DND-41 (cell line): ENCODE data around the gene TOR3A.

Source experiments
- ATAC-seq: fragments of 200-7000 bp; cut with Tn5 transposase; 3 replicates; pipeline ENCODE4 v1.9.1; 2021; ENCODE audit warnings: low read depth; ENCODE audit not compliant: insufficient read depth
- DNase-seq: peaks from one replicate; pipeline ENCODE4 v3.0.0-alpha.2; 2020
- H2AFZ ChIP-seq: 2 replicates; pipeline ENCODE4 v1.6.0; 2012; ENCODE audit warnings: low read depth, low read length
- H3K27ac ChIP-seq: 2 replicates; pipeline ENCODE4 v1.5.1; 2012; ENCODE audit warnings: low read length, inconsistent platforms
- H3K27me3 ChIP-seq: fragments of 200-600 bp; sonication (generic); 2 replicates; pipeline ENCODE4 v1.6.0; 2012; ENCODE audit warnings: low read length, mild to moderate bottlenecking, inconsistent platforms; ENCODE audit not compliant: insufficient read depth, poor library complexity
- H3K36me3 ChIP-seq: 2 replicates; pipeline ENCODE4 v1.5.1; 2012; ENCODE audit warnings: low read length, inconsistent platforms; ENCODE audit not compliant: insufficient read depth
- H3K4me1 ChIP-seq: 2 replicates; pipeline ENCODE4 v1.5.1; 2012; ENCODE audit warnings: mild to moderate bottlenecking, low read length; ENCODE audit not compliant: insufficient read depth
- H3K4me2 ChIP-seq: 2 replicates; pipeline ENCODE4 v1.6.0; 2012; ENCODE audit warnings: mild to moderate bottlenecking, moderate library complexity, low read length, inconsistent platforms; ENCODE audit not compliant: insufficient read depth
- H3K4me3 ChIP-seq, 2 experiments: fragments of 200-600 bp in 1 of 2; shearing (Covaris generic) in 1 of 2; 2 replicates each; pipeline ENCODE4 v1.5.1; 2012 to 2016; ENCODE audit warnings: inconsistent platforms in 2 of 2, low read length in 2 of 2, mild to moderate bottlenecking in 2 of 2, low read depth in 1 of 2, moderate library complexity in 1 of 2
- H3K79me2 ChIP-seq: 2 replicates; pipeline ENCODE4 v1.6.0; 2012; ENCODE audit warnings: low read length, inconsistent platforms; ENCODE audit not compliant: insufficient read depth
- H3K9ac ChIP-seq: 2 replicates; pipeline ENCODE4 v1.6.0; 2012; ENCODE audit warnings: low read depth, mild to moderate bottlenecking, inconsistent platforms, low read length, moderate library complexity
- H3K9me3 ChIP-seq: 2 replicates; pipeline ENCODE4 v1.5.1; 2012; ENCODE audit warnings: low read length, moderate library complexity, mild to moderate bottlenecking, inconsistent platforms; ENCODE audit not compliant: insufficient read depth, severe bottlenecking
- H4K20me1 ChIP-seq: 2 replicates; pipeline ENCODE4 v1.6.0; 2012; ENCODE audit warnings: low read length; ENCODE audit not compliant: insufficient read depth
- EZH2 ChIP-seq: IDR thresholded peaks from 3 replicates; pipeline ENCODE4 v1.6.1; 2012; ENCODE audit warnings: borderline replicate concordance, low read depth, mild to moderate bottlenecking, moderate library complexity, low read length, inconsistent platforms; ENCODE audit not compliant: severe bottlenecking
- TF ChIP-seq, protein P1 (sequence below): IDR thresholded peaks from 2 replicates; pipeline ENCODE4 v1.5.1; 2012; ENCODE audit warnings: borderline replicate concordance, low read length, moderate library complexity, mild to moderate bottlenecking; ENCODE audit not compliant: poor library complexity, severe bottlenecking; ENCODE audit errors: extremely low read depth

Gene TOR3A

DNA sequence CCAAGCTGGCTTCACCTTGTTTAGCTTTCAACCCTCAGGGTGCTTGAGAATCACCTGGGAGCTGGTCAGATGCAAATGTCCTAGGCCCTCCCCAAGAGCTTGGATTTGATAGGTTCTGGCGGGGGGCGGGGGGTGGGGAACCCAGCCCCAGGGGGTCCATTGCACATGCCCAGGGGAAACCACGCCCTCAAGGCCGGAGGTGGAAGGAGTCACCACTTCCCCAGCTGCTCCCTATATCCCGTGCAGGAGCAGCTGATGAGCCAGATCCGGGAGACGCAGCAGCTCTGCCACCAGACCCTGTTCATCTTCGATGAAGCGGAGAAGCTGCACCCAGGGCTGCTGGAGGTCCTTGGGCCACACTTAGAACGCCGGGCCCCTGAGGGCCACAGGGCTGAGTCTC is 5.8 kb downstream of the TOR3A start:
- Histone ChIP-seq H3K27ac (no peak overlapping the region), H3K79me2 (peaks cover 47% of the 10 kb centered on the region), H3K4me1 (peaks cover 29% of the 10 kb centered on the region), H4K20me1 (peaks cover 36% of the 10 kb centered on the region), H3K36me3 (peaks cover 82% of the 10 kb centered on the region), H3K9me3 (no peaks in the 10 kb centered on the region), H3K4me3 (no peak overlapping the region), H3K27me3 (no peaks in the 10 kb centered on the region), H2AFZ (no peak overlapping the region), H3K4me2 (no peak overlapping the region), H3K9ac (no peak overlapping the region)
- no peak for DNase-seq
- TF ChIP-seq EZH2 = no peak
- TF ChIP-seq, protein P1, sequence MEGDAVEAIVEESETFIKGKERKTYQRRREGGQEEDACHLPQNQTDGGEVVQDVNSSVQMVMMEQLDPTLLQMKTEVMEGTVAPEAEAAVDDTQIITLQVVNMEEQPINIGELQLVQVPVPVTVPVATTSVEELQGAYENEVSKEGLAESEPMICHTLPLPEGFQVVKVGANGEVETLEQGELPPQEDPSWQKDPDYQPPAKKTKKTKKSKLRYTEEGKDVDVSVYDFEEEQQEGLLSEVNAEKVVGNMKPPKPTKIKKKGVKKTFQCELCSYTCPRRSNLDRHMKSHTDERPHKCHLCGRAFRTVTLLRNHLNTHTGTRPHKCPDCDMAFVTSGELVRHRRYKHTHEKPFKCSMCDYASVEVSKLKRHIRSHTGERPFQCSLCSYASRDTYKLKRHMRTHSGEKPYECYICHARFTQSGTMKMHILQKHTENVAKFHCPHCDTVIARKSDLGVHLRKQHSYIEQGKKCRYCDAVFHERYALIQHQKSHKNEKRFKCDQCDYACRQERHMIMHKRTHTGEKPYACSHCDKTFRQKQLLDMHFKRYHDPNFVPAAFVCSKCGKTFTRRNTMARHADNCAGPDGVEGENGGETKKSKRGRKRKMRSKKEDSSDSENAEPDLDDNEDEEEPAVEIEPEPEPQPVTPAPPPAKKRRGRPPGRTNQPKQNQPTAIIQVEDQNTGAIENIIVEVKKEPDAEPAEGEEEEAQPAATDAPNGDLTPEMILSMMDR = no peak
- ATAC-seq = no peak

DNA sequence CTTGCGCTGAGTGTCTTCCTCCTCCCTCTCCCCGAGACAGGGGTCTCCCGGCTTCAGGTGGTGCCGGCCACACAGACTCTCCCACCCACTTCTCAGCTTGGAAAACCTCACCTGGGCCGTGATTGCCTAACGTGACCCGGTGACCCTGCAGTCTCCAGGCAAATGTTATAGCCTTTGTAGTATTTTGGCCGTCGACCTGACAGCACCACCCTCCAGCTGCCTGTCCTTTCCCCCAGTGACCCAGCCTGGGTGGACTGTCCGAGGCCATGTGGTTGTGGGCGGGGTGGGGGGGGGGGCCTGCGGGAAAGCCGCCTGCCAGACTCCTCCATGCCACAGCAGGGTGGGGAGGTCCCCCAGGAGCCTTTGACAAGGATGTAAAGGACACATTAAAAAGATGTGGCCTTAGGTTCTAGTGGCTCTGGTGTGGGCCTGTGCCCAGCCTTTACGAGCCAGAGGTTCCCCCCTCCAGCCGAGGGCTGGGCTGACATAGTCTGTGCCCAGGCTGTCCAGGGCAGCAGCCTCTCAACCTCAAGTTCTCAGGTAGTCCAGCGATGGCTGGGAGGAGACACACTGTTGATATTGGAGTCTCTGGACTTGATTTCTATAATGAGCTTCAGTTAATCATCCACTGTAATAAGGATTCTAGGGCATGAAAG is 8.1 kb downstream of the TOR3A start:
- no peak overlapping the region for H3K4me3 ChIP-seq
- H4K20me1 ChIP-seq = peaks cover 28% of the 10 kb centered on the region
- no peak overlapping the region for H3K4me2 ChIP-seq
- H3K36me3 ChIP-seq = peaks cover 91% of the 10 kb centered on the region
- ATAC-seq (no peak), DNase-seq (no peak)
- H3K27ac ChIP-seq = no peak overlapping the region
- H3K27me3 ChIP-seq = no peaks in the 10 kb centered on the region
- no peak overlapping the region for H2AFZ ChIP-seq
- peaks cover 8% of the 10 kb centered on the region for H3K4me1 ChIP-seq
- peaks cover 24% of the 10 kb centered on the region for H3K79me2 ChIP-seq
- TF ChIP-seq, protein P1 = no peak
- no peak for TF ChIP-seq EZH2
- H3K9ac ChIP-seq = peak overlapping the region; percentile 15; the same call in 1 of the 2 replicates
- H3K9me3 ChIP-seq = no peaks in the 10 kb centered on the region

DNA sequence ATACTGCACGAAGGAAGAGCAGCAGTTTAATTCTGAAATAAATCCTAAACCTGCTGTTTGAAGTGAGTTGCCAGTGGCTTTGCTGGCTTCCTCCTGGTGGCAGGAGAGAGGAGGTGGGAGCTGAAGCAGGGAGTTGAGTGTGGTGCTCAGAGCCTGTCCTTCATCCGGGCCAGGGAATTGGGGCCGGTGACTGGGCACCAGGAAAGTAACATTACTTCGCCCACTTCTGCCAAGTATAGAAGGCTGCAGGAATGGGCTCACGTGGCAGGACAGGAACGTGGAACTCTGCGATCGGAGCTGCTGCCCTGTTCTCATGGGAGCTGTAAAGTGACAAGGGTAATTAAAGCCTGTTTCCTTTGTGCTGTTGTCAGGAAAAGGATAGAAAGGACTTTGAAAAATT is 8.7 kb downstream of the TOR3A start:
- no peak overlapping the region for H3K27ac ChIP-seq
- peaks cover 26% of the 10 kb centered on the region for H4K20me1 ChIP-seq
- DNase-seq (no peak), ATAC-seq (no peak)
- peaks cover 94% of the 10 kb centered on the region for H3K36me3 ChIP-seq
- H3K9ac ChIP-seq = peak overlapping the region; percentile 15; the same call in 1 of the 2 replicates
- H3K4me1 ChIP-seq = peaks cover 6% of the 10 kb centered on the region
- TF ChIP-seq, protein P1 = no peak
- TF ChIP-seq EZH2 = no peak
- no peaks in the 10 kb centered on the region for H3K27me3 ChIP-seq
- no peak overlapping the region for H3K4me2 ChIP-seq
- no peaks in the 10 kb centered on the region for H3K9me3 ChIP-seq
- H3K4me3 ChIP-seq = no peak overlapping the region
- H2AFZ ChIP-seq = no peak overlapping the region
- peaks cover 21% of the 10 kb centered on the region for H3K79me2 ChIP-seq
